ENCODE data around the gene SLC9A8.

SLC9A8 gene

GRCh38 chr20:49887251-49888211 lies 74.9 kb downstream of the SLC9A8 start:
- TF ChIP-seq POLR2AphosphoS5 (IDR thresholded peaks at IDR 0.05; ENCODE audit: low read depth, low read length): no peak
- no peak for TF ChIP-seq TAF1 (IDR thresholded peaks at IDR 0.05; ENCODE audit: borderline replicate concordance, low read depth, low read length)
- no peak for TF ChIP-seq POLR2A (IDR thresholded peaks at IDR 0.05; ENCODE audit: low read depth, low read length)
- FAIRE-seq: no peak
- DNase-seq (ENCODE audit: insufficient read length): no peak

- FAIRE-seq: peak; percentile 90
Observed at GRCh38 chr20:49888212-49889000, 75.8 kb downstream of the SLC9A8 start.

GRCh38 chr20:49889001-49889934 lies 76.6 kb downstream of the SLC9A8 start:
- no peak for FAIRE-seq
- TF ChIP-seq POLR2A (IDR thresholded peaks at IDR 0.05; ENCODE audit: low read depth, low read length) (no peak), POLR2AphosphoS5 (IDR thresholded peaks at IDR 0.05; ENCODE audit: low read depth, low read length) (no peak), TAF1 (IDR thresholded peaks at IDR 0.05; ENCODE audit: borderline replicate concordance, low read depth, low read length) (no peak)
- DNase-seq (ENCODE audit: insufficient read length): no peak

More at GRCh38 chr20:49888212-49889000, 75.8 kb downstream of the SLC9A8 start:
- DNase-seq (ENCODE audit: insufficient read length): peak; percentile 70
- TF ChIP-seq POLR2AphosphoS5 (IDR thresholded peaks at IDR 0.05; ENCODE audit: low read depth, low read length): no peak
- no peak for TF ChIP-seq TAF1 (IDR thresholded peaks at IDR 0.05; ENCODE audit: borderline replicate concordance, low read depth, low read length)
- no peak for TF ChIP-seq POLR2A (IDR thresholded peaks at IDR 0.05; ENCODE audit: low read depth, low read length)

GRCh38 chr20:49889935-49890333 lies 77.3 kb downstream of the SLC9A8 start:
- DNase-seq (ENCODE audit: insufficient read length): no peak
- FAIRE-seq: no peak
- TF ChIP-seq POLR2A (IDR thresholded peaks at IDR 0.05; ENCODE audit: low read depth, low read length) (no peak), POLR2AphosphoS5 (IDR thresholded peaks at IDR 0.05; ENCODE audit: low read depth, low read length) (no peak), TAF1 (IDR thresholded peaks at IDR 0.05; ENCODE audit: borderline replicate concordance, low read depth, low read length) (no peak)

- DNase-seq (ENCODE audit: insufficient read length) (no peak), FAIRE-seq (peak; percentile 46)
- TF ChIP-seq POLR2AphosphoS5 (IDR thresholded peaks at IDR 0.05; ENCODE audit: low read depth, low read length) (no peak), POLR2A (IDR thresholded peaks at IDR 0.05; ENCODE audit: low read depth, low read length) (no peak), TAF1 (IDR thresholded peaks at IDR 0.05; ENCODE audit: borderline replicate concordance, low read depth, low read length) (no peak)
Observed at GRCh38 chr20:49890471-49891361, 78.1 kb downstream of the SLC9A8 start.

- no peak for DNase-seq (ENCODE audit: insufficient read length)
- TF ChIP-seq POLR2A (IDR thresholded peaks at IDR 0.05; ENCODE audit: low read depth, low read length) (no peak), TAF1 (IDR thresholded peaks at IDR 0.05; ENCODE audit: borderline replicate concordance, low read depth, low read length) (no peak), POLR2AphosphoS5 (IDR thresholded peaks at IDR 0.05; ENCODE audit: low read depth, low read length) (no peak)
- no peak for FAIRE-seq
Observed at GRCh38 chr20:49891476-49892110, 79.0 kb downstream of the SLC9A8 start.

- FAIRE-seq (no peak), DNase-seq (ENCODE audit: insufficient read length) (no peak)
- TF ChIP-seq TAF1 (IDR thresholded peaks at IDR 0.05; ENCODE audit: borderline replicate concordance, low read depth, low read length) (no peak), POLR2AphosphoS5 (IDR thresholded peaks at IDR 0.05; ENCODE audit: low read depth, low read length) (no peak), POLR2A (IDR thresholded peaks at IDR 0.05; ENCODE audit: low read depth, low read length) (peak; percentile 40; the same call in 1 of the 2 replicates)
Observed at GRCh38 chr20:49892260-49892659, 79.6 kb downstream of the SLC9A8 start.

- FAIRE-seq (no peak), DNase-seq (ENCODE audit: insufficient read length) (no peak)
- TF ChIP-seq POLR2AphosphoS5 (IDR thresholded peaks at IDR 0.05; ENCODE audit: low read depth, low read length) (no peak), POLR2A (IDR thresholded peaks at IDR 0.05; ENCODE audit: low read depth, low read length) (no peak), TAF1 (IDR thresholded peaks at IDR 0.05; ENCODE audit: borderline replicate concordance, low read depth, low read length) (no peak)
Observed at GRCh38 chr20:49892817-49893216, 80.2 kb downstream of the SLC9A8 start.

- FAIRE-seq (peak; percentile 33), DNase-seq (ENCODE audit: insufficient read length) (no peak)
- TF ChIP-seq POLR2A (IDR thresholded peaks at IDR 0.05; ENCODE audit: low read depth, low read length) (no peak), TAF1 (IDR thresholded peaks at IDR 0.05; ENCODE audit: borderline replicate concordance, low read depth, low read length) (no peak), POLR2AphosphoS5 (IDR thresholded peaks at IDR 0.05; ENCODE audit: low read depth, low read length) (no peak)
Observed at GRCh38 chr20:49893242-49894072, 80.8 kb downstream of the SLC9A8 start.
